Lower leg skin (tissue), 3 donors: Measurements from ENCODE around the gene KCNJ4.

Source experiments
- POLR2A ChIP-seq, 2 donors: fragments of 450-650 bp; IDR thresholded peaks; one replicate each; pipeline ENCODE4 v1.6.1; 2016 to 2017; ENCODE audit warnings: antibody characterized with exemption in 2 of 2, mild to moderate bottlenecking in 1 of 2, moderate library complexity in 1 of 2
- TF ChIP-seq, protein P1 (sequence below), 3 donors: fragments of 450-650 bp; IDR thresholded peaks; one replicate each; pipeline ENCODE4 v1.5.1; 2016; ENCODE audit warnings: antibody characterized with exemption in 3 of 3, mild to moderate bottlenecking in 3 of 3, moderate library complexity in 2 of 3

DNA sequence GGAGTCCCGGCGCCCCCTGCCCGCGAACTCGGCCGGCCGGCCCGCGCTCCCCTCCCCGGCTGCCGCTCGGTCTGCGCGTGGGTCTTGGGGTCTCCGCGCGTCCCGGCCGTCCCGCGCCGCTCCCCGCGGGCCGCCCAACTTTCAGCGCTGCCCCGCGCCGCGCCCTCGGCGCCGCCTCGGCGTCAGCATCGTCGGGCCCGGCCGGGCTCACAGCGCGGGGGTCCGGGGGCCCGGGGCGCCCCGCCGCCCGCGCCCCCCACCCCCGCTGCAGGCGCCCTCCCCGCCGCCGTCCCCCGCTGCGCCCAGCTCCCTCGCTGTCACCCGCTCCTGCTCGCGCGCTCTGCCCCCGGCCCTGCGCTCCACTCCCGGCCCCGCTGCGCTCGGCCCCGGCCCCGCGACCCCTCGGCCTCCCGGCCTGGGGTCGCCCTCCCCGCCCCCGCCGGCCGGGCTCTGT, at the start of gene KCNJ4:
- TF ChIP-seq, protein P1, sequence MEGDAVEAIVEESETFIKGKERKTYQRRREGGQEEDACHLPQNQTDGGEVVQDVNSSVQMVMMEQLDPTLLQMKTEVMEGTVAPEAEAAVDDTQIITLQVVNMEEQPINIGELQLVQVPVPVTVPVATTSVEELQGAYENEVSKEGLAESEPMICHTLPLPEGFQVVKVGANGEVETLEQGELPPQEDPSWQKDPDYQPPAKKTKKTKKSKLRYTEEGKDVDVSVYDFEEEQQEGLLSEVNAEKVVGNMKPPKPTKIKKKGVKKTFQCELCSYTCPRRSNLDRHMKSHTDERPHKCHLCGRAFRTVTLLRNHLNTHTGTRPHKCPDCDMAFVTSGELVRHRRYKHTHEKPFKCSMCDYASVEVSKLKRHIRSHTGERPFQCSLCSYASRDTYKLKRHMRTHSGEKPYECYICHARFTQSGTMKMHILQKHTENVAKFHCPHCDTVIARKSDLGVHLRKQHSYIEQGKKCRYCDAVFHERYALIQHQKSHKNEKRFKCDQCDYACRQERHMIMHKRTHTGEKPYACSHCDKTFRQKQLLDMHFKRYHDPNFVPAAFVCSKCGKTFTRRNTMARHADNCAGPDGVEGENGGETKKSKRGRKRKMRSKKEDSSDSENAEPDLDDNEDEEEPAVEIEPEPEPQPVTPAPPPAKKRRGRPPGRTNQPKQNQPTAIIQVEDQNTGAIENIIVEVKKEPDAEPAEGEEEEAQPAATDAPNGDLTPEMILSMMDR (IDR thresholded peaks at IDR 0.05) = no peak
- no peak for TF ChIP-seq POLR2A (IDR thresholded peaks at IDR 0.05)
